Measurements from ENCODE around the gene IARS1.

DNA sequence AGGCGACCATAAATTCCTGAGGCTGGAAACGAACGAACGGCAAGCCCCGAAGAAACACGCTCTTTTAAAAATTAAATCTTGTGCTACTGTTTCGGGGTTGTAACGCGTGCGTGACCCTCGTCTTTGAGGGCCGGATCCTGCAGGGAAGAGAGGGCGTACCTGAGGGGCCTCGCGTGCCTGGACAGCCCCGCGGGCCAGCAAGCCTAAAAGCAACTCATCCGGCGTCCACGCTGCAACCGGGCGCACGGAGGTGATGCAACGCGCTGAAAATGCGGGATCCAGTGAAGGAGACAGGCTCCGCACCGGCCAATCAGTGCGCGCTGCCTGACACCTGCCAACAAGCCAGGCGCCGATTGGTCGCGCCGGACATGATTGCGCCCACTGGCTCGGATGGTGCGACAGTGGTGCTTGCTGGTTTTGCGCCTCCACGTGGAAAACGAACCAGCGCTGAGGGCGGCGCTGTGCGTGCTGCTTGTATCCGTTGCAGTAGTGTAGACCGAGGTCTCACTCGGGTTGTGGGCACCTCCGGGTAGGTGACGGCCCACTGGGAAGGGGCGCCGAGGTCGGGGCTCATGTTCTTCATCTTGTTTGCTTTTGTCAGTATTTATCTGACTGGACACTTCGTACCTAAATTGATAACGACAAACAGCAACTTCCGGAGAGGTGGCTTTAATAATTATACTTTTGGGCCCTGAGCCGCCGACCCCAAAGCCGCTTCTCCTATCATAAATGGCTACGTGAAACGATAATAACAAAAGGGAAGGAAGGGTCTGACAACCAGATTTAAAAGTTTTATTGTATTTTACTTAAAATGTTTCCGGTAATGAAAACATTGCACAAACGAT lies at the start of gene IARS1:
- TF ChIP-seq, protein P1, sequence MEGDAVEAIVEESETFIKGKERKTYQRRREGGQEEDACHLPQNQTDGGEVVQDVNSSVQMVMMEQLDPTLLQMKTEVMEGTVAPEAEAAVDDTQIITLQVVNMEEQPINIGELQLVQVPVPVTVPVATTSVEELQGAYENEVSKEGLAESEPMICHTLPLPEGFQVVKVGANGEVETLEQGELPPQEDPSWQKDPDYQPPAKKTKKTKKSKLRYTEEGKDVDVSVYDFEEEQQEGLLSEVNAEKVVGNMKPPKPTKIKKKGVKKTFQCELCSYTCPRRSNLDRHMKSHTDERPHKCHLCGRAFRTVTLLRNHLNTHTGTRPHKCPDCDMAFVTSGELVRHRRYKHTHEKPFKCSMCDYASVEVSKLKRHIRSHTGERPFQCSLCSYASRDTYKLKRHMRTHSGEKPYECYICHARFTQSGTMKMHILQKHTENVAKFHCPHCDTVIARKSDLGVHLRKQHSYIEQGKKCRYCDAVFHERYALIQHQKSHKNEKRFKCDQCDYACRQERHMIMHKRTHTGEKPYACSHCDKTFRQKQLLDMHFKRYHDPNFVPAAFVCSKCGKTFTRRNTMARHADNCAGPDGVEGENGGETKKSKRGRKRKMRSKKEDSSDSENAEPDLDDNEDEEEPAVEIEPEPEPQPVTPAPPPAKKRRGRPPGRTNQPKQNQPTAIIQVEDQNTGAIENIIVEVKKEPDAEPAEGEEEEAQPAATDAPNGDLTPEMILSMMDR (conservative IDR thresholded peaks at IDR 0.05; ENCODE audit: low read length) = peak; percentile 66
- TF ChIP-seq EZH2phosphoT487 (IDR thresholded peaks at IDR 0.05; ENCODE audit: borderline replicate concordance, low read depth, low read length) = no peak

Measured in OCI-LY7 (cell line).